BE2C (cell line): ENCODE results near the gene CDC42BPA.

Source experiments
- DNase-seq: peaks from one replicate; pipeline ENCODE4 v3.0.0-alpha.2; 2020
- H3K27me3 ChIP-seq: fragments of 250-450 bp; sonication (Bioruptor Pico); 2 replicates; pipeline ENCODE4 v1.5.1; 2020; ENCODE audit warnings: mild to moderate bottlenecking
- H3K36me3 ChIP-seq: fragments of 250-450 bp; sonication (Bioruptor Pico); 2 replicates; pipeline ENCODE4 v1.5.1; 2020; ENCODE audit warnings: mild to moderate bottlenecking
- H3K4me1 ChIP-seq: fragments of 250-450 bp; sonication (Bioruptor Pico); 2 replicates; pipeline ENCODE4 v1.5.1; 2020
- H3K4me3 ChIP-seq: 2 replicates; pipeline ENCODE4 v1.5.1; 2011; ENCODE audit warnings: low read depth, low read length
- H3K9me3 ChIP-seq: fragments of 250-450 bp; sonication (Bioruptor Pico); 2 replicates; pipeline ENCODE4 v1.5.1; 2020
- CTCF ChIP-seq: IDR thresholded peaks from 2 replicates; pipeline ENCODE4 v1.5.1; 2012; ENCODE audit warnings: mild to moderate bottlenecking, low read depth, low read length

CDC42BPA gene

GRCh38 chr1:227016990-227017389 lies 301.3 kb downstream of the CDC42BPA start:
- no peak for DNase-seq
- no peak overlapping the region for H3K4me3 ChIP-seq
- no peak for TF ChIP-seq CTCF
- no peaks in the 10 kb centered on the region for H3K9me3 ChIP-seq
- H3K27me3 ChIP-seq: no peaks in the 10 kb centered on the region
- H3K36me3 ChIP-seq: peaks cover 16% of the 10 kb centered on the region
- H3K4me1 ChIP-seq: no peaks in the 10 kb centered on the region

- no peak for TF ChIP-seq CTCF
- Histone ChIP-seq H3K9me3 (no peaks in the 10 kb centered on the region), H3K27me3 (no peaks in the 10 kb centered on the region), H3K4me3 (no peak overlapping the region), H3K36me3 (peaks cover 4% of the 10 kb centered on the region; the same call in 1 of the 2 replicates), H3K4me1 (no peaks in the 10 kb centered on the region; the same call in 1 of the 2 replicates)
- no peak for DNase-seq
Measured at GRCh38 chr1:227010645-227011044, 307.6 kb downstream of the CDC42BPA start.

- no peak for TF ChIP-seq CTCF
- H3K4me3 ChIP-seq: no peak overlapping the region
- H3K27me3 ChIP-seq: no peaks in the 10 kb centered on the region
- H3K9me3 ChIP-seq: no peaks in the 10 kb centered on the region
- H3K36me3 ChIP-seq: peaks cover 4% of the 10 kb centered on the region; the same call in 1 of the 2 replicates
- no peaks in the 10 kb centered on the region; the same call in 1 of the 2 replicates for H3K4me1 ChIP-seq
- DNase-seq: no peak
Measured at GRCh38 chr1:227009937-227010336, 308.4 kb downstream of the CDC42BPA start.

- H3K36me3 ChIP-seq: peaks cover 5% of the 10 kb centered on the region
- no peak for TF ChIP-seq CTCF
Measured at GRCh38 chr1:227006226-227006796, 312.0 kb downstream of the CDC42BPA start.

GRCh38 chr1:227004796-227005195 lies 313.5 kb downstream of the CDC42BPA start:
- no peak for TF ChIP-seq CTCF

More at GRCh38 chr1:227006226-227006796, 312.0 kb downstream of the CDC42BPA start:
- Histone ChIP-seq H3K27me3 (no peaks in the 10 kb centered on the region), H3K9me3 (no peaks in the 10 kb centered on the region), H3K4me1 (no peaks in the 10 kb centered on the region; the same call in 1 of the 2 replicates), H3K4me3 (no peak overlapping the region)
- DNase-seq: no peak

GRCh38 chr1:227003165-227003564 lies 315.1 kb downstream of the CDC42BPA start:
- no peak for DNase-seq
- H3K36me3 ChIP-seq: peaks cover 3% of the 10 kb centered on the region
- no peaks in the 10 kb centered on the region; the same call in 1 of the 2 replicates for H3K4me1 ChIP-seq
- no peaks in the 10 kb centered on the region for H3K27me3 ChIP-seq
- no peaks in the 10 kb centered on the region for H3K9me3 ChIP-seq
- H3K4me3 ChIP-seq: no peak overlapping the region
- TF ChIP-seq CTCF: no peak

More at GRCh38 chr1:227004796-227005195, 313.5 kb downstream of the CDC42BPA start:
- no peak for DNase-seq
- no peaks in the 10 kb centered on the region; the same call in 1 of the 2 replicates for H3K4me1 ChIP-seq
- peaks cover 3% of the 10 kb centered on the region for H3K36me3 ChIP-seq
- H3K27me3 ChIP-seq: no peaks in the 10 kb centered on the region
- no peak overlapping the region for H3K4me3 ChIP-seq
- no peaks in the 10 kb centered on the region for H3K9me3 ChIP-seq
